Mucosa of descending colon (tissue), 3 donors: ENCODE measurements around the gene NTF3. TPM values are rescaled to one million over a fixed set of nuclear protein-coding genes. Genes with fewer than 3 reads are reported as not detected.

Experiments
- ATAC-seq: fragments of 200-7000 bp; cut with Tn5 transposase; one replicate; pipeline ENCODE4 v1.9.1; 2020; ENCODE audit warnings: mild to moderate bottlenecking, moderate library complexity
- DNase-seq, 3 donors: peaks; one replicate each; pipeline ENCODE4 v3.0.0-alpha.2; 2020
- H3K36me3 ChIP-seq: fragments of 200-600 bp; one replicate; pipeline ENCODE4 v1.8.0; 2021; ENCODE audit warnings: low read depth, mild to moderate bottlenecking
- H3K4me1 ChIP-seq: fragments of 200-600 bp; one replicate; pipeline ENCODE4 v1.8.0; 2021; ENCODE audit warnings: low read depth, mild to moderate bottlenecking
- H3K4me3 ChIP-seq: fragments of 200-600 bp; one replicate; pipeline ENCODE4 v1.8.0; 2021; ENCODE audit warnings: mild to moderate bottlenecking
- H3K9me3 ChIP-seq: fragments of 200-600 bp; one replicate; pipeline ENCODE4 v1.8.0; 2021; ENCODE audit warnings: mild to moderate bottlenecking
- CTCF ChIP-seq: fragments of 200-600 bp; IDR thresholded peaks from one replicate; pipeline ENCODE4 v1.8.0; 2022; ENCODE audit warnings: antibody characterized with exemption, mild to moderate bottlenecking
- intact Hi-C, 2 donors: fragments of 100-400 bp; cut with DNase I in 1 of 2; cut with micrococcal nuclease in 1 of 2; formaldehyde crosslinking; loops; one replicate each; pipeline versions ENCODE4 v1.11.0 to v1.11.1; 2022; cut with DNase I, micrococcal nuclease
- total RNA-seq, 3 donors: library from RNA; stranded (reverse); fragmentation: NEBNext Ultra II Directional in 2 of 3; extraction: Animal tissue kit (Norgen Biotek cat#: 25700) in 2 of 3; gene quantifications; one replicate each; pipeline versions ENCODE4 v1.2.1 to v1.2.4, GENCODE V29; 2021 to 2023
- donor health status: DM: no; HTN: no; CAD: no; lungs with moderate emphysema.
- donor health status: DM: no; HTN: no; CAD: no.
- donor health status: DM: no; HTN: yes; CAD: no.

NTF3 gene
- total RNA-seq, 3 donors from 2014 or later = 0.58 to 1.4 (median 1.4) TPM

GRCh38 chr12:5511644-5512600, 80.0 kb downstream of the NTF3 start:
- no peaks in the 10 kb centered on the region for H3K4me1 ChIP-seq
- intact Hi-C loops = no loop called here
- DNase-seq (peak; percentile 54 to 68 (median 66)), ATAC-seq (peak; percentile 64)
- H3K36me3 ChIP-seq = no peaks in the 10 kb centered on the region
- no peaks in the 10 kb centered on the region for H3K9me3 ChIP-seq
- H3K4me3 ChIP-seq = no peak overlapping the region
- TF ChIP-seq CTCF = peak; percentile 29

GRCh38 chr12:5512601-5512970, 80.7 kb downstream of the NTF3 start:
- ATAC-seq (no peak), DNase-seq (no peak)
- no peak overlapping the region for H3K4me3 ChIP-seq
- no peaks in the 10 kb centered on the region for H3K36me3 ChIP-seq
- intact Hi-C loops = no loop called here
- no peaks in the 10 kb centered on the region for H3K9me3 ChIP-seq
- H3K4me1 ChIP-seq = no peaks in the 10 kb centered on the region
- no peak for TF ChIP-seq CTCF

- Histone ChIP-seq H3K4me3 (no peak overlapping the region), H3K9me3 (no peaks in the 10 kb centered on the region), H3K4me1 (no peaks in the 10 kb centered on the region), H3K36me3 (no peaks in the 10 kb centered on the region)
- ATAC-seq (no peak), DNase-seq (no peak)
- intact Hi-C loops = no loop called here
- TF ChIP-seq CTCF = no peak
These were observed 81.5 kb downstream of the NTF3 start for GRCh38 chr12:5513406-5513805.

- no peaks in the 10 kb centered on the region for H3K9me3 ChIP-seq
- TF ChIP-seq CTCF = no peak
- no peak for ATAC-seq
- no peak overlapping the region for H3K4me3 ChIP-seq
- H3K4me1 ChIP-seq = no peaks in the 10 kb centered on the region
- intact Hi-C loops = no loop called here
- no peak for DNase-seq
- H3K36me3 ChIP-seq = no peaks in the 10 kb centered on the region
These were observed 82.1 kb downstream of the NTF3 start for GRCh38 chr12:5514016-5514415.

- intact Hi-C loops = no loop called here
- DNase-seq (no peak), ATAC-seq (no peak)
- no peaks in the 10 kb centered on the region for H3K36me3 ChIP-seq
- no peak for TF ChIP-seq CTCF
- H3K9me3 ChIP-seq = no peaks in the 10 kb centered on the region
- no peak overlapping the region for H3K4me3 ChIP-seq
- H3K4me1 ChIP-seq = no peaks in the 10 kb centered on the region
These were observed 82.6 kb downstream of the NTF3 start for GRCh38 chr12:5514545-5514944.
